Keratinocyte (primary cell): ENCODE results near the gene SCFD2.

Experiments
- CTCF ChIP-seq, 3 experiments: IDR thresholded peaks in 1 of 3; conservative IDR thresholded peaks in 1 of 3; optimal IDR thresholded peaks in 1 of 3; 2 replicates in 2 of 3; 3 replicates in 1 of 3; pipeline versions ENCODE3 to v1.5.1; 2011; ENCODE audit warnings: low read length in 3 of 3, mild to moderate bottlenecking in 3 of 3, moderate library complexity in 2 of 3, control low read depth in 1 of 3, inconsistent platforms in 1 of 3; ENCODE audit not compliant: insufficient read depth in 2 of 3; ENCODE audit errors: extremely low read depth in 1 of 3
- EZH2 ChIP-seq: IDR thresholded peaks from one replicate; pipeline ENCODE4 v1.6.1; 2012; ENCODE audit warnings: inconsistent platforms, mild to moderate bottlenecking, low read length, moderate library complexity

GRCh38 chr4:52945982-52946381 is 419.9 kb downstream of the SCFD2 start:
- no peak for TF ChIP-seq CTCF (optimal IDR thresholded peaks at IDR 0.05 in 1 of 3, IDR thresholded peaks at IDR 0.05 in 1 of 3, conservative IDR thresholded peaks at IDR 0.05 in 1 of 3; ENCODE audit: extremely low read depth in 1 of 3, insufficient read depth in 2 of 3, low read length in 3 of 3)
- TF ChIP-seq EZH2, result no peak
